Keratinocyte (primary cell): ENCODE results near the gene GDA.

ENCODE experiments used
- CTCF ChIP-seq, 3 experiments: IDR thresholded peaks in 1 of 3; conservative IDR thresholded peaks in 1 of 3; optimal IDR thresholded peaks in 1 of 3; 2 replicates in 2 of 3; 3 replicates in 1 of 3; pipeline versions ENCODE3 to v1.5.1; 2011; ENCODE audit warnings: low read length in 3 of 3, mild to moderate bottlenecking in 3 of 3, moderate library complexity in 2 of 3, control low read depth in 1 of 3, inconsistent platforms in 1 of 3; ENCODE audit not compliant: insufficient read depth in 2 of 3; ENCODE audit errors: extremely low read depth in 1 of 3
- EZH2 ChIP-seq: IDR thresholded peaks from one replicate; pipeline ENCODE4 v1.6.1; 2012; ENCODE audit warnings: inconsistent platforms, mild to moderate bottlenecking, low read length, moderate library complexity

GRCh38 chr9:72256931-72257330 lies 107.7 kb downstream of the GDA start:
- no peak for TF ChIP-seq EZH2
- no peak for TF ChIP-seq CTCF (optimal IDR thresholded peaks at IDR 0.05 in 1 of 3, IDR thresholded peaks at IDR 0.05 in 1 of 3, conservative IDR thresholded peaks at IDR 0.05 in 1 of 3; ENCODE audit: extremely low read depth in 1 of 3, insufficient read depth in 2 of 3, low read length in 3 of 3)
